Bone marrow (tissue), 2 donors: ENCODE measurements around the gene CEACAM3.

Experiments used
- DNase-seq, 2 donors: peaks; one replicate each; lab custom pipeline; 2025; lab: John Stamatoyannopoulos, UW

Gene CEACAM3

GRCh38 chr19:41844601-41845000, 48.2 kb downstream of the CEACAM3 start, which contains the start of gene LYPD4:
LYPD4 (minus strand) TSS chr19:41844683; CDS start chr19:41839285, 5,398 bp downstream.
- DNase-seq = no peak

DNA sequence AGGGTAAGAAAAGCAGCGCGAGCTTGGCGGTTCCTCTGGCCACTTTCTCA, 48.4 kb downstream of the CEACAM3 start, which contains the start of gene DMRTC2:
DMRTC2 (plus strand) TSS at position 42 of the 50 bp plus-strand sequence. CDS start 2,387 bp downstream, outside the sequence.
- no peak for DNase-seq

DNA sequence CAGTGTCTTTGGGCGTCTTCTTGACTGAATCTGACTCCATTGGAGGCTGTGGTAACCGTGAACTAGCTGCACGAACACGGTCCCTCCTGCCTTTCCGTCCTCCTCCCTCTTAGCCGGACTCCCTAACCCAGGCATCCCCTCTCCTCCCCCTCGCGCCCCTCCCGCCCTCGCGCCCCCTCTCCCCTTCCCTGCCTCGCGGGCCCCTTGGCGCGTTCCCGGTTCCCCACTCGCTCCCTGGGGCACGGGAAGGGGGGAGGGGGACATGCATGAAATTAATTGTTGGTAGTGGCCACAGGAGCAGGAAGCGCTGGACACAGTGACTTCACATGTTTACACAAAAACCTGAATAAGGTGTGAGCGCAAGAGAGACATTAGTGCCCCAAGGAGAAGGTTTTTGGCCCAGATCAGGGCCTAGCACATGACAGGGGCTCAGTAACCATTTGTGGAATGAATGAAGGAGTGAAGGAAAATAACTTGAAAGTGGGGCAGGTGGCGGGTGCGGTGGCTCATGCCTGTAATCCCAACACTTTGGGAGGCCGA, 48.7 kb downstream of the CEACAM3 start:
- no peak for DNase-seq

DNA sequence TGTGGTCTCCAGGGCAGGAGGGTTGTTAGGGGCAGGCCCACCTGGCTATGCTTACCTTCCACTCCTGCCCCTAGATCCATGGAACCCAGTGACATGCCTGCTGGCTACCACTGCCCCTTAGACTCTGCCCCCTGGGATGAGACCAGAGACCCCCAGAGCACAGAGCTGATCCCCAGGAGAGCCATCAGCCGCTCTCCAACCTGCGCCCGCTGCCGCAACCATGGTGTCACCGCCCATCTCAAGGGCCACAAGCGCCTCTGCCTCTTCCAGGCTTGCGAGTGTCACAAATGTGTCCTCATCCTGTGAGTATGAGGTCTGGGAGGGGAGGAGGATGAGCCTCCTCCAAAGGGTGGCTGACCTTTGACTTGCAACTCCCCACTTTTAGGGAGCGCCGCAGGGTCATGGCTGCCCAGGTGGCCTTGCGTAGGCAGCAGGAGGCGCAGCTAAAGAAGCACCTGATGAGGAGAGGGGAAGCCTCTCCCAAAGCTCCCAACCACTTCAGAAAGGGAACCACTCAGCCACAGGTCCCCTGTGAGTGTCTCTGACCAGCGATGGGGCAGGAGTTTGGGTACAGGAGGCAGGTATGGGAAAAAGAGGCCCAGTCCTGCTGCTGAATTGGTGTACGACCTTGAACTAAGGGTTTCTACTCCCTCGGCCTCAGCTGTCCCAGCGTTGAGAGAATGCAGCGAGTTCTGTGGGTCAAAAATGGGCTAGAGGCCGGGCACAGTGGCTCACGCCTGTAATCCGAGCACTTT, 51.1 kb downstream of the CEACAM3 start:
- DNase-seq = no peak

GRCh38 chr19:41848666-41849065, 52.3 kb downstream of the CEACAM3 start:
- no peak for DNase-seq

DNA sequence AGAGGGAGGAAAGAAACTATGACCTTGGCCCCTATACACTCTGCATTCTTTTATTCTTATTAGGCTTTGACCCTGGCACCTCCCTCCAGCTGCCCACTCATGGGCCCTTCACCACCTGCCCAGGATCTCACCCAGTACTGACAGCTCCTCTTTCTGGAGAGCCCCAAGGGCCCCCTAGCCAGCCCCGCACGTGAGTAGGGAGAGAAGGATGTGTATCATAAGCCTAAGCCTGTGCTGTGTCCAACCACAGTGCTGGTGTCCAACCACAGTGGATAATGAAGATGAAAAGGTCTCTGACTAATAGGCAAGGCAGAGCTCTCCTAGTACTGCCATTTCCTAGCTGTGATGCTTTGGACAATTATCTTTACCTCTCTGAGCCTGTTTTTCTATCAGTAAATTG, 52.7 kb downstream of the CEACAM3 start:
- DNase-seq = no peak

DNA sequence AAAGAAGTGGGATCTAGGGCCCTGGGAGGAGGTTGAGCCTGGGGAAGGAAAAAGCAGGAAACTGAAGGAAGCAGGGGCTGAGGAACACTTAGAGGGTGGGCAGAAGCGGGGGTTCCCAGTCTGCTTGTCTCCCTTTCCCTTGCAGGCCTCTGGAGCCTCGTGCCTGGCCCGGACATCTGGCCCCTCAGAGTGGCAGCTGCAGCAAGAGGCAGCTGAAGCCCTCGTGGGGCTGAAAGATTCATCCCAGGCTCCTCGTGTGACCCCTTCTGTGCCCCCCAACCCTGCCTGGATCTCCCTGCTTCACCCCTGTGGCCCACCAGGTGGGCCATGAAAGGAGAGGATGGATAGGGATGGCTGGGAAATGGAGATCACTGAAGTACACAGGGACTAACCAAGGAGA, 54.0 kb downstream of the CEACAM3 start:
- no peak for DNase-seq

DNA sequence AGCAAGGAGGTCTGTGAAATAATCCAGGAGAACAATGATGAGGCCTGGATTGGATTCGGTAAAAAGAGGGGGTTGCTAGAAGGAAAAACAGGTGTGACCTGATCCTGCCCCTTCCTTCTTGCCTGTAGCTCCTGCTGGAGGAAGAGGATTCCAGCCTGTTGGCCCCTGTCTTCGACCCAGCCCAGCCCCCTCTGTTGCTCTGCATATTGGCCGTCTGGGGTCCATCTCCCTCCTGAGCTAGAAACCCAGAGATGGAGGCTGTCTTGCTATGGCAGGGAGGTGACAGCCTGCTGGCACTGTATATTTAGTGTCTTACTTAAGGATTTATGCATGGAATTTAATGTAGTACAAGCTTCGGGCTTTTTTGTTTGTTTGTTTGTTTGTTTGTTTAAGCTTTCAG, 55.1 kb downstream of the CEACAM3 start:
- DNase-seq = no peak

DNA sequence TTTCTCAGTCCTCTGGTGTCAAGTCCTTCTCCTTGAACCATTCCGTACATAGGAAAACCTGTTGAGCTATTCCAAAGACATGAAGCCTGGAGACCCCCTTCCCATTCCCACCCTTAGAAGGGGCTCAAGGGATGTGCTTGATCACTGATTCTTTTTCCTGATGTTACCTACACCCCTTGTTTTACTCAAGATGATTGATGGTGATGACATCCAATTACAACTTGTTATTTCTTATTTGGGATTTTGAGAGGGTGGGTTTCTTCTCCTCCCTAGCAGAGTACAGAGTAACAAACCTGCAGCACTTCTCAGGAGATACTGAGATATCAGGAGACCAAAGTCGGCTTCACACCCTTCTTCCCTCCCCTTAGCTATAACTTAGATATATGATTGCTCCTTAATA, 57.0 kb downstream of the CEACAM3 start:
- no peak for DNase-seq

DNA sequence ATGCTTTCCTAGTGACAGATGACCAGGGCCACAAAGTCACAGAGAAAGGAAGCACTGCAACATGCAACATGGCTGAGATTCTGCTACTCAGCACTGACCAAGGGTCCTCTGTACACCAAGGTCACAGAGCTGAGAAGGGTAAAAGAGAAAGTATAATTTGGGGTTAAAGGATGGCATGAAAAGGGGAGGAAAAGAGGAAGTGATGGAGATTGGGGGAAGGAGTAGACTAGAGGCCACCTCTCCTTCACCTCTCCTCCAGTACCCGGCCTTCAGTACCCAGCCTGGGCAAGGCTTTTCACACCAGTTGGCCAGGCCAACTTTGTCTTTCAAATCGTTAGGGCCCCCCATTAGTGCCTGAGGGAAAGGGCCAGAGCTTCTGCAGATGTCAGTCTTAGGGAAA, 57.4 kb downstream of the CEACAM3 start:
- no peak for DNase-seq

- DNase-seq = no peak
Measured at GRCh38 chr19:41859213-41859617, 62.8 kb downstream of the CEACAM3 start.

DNA sequence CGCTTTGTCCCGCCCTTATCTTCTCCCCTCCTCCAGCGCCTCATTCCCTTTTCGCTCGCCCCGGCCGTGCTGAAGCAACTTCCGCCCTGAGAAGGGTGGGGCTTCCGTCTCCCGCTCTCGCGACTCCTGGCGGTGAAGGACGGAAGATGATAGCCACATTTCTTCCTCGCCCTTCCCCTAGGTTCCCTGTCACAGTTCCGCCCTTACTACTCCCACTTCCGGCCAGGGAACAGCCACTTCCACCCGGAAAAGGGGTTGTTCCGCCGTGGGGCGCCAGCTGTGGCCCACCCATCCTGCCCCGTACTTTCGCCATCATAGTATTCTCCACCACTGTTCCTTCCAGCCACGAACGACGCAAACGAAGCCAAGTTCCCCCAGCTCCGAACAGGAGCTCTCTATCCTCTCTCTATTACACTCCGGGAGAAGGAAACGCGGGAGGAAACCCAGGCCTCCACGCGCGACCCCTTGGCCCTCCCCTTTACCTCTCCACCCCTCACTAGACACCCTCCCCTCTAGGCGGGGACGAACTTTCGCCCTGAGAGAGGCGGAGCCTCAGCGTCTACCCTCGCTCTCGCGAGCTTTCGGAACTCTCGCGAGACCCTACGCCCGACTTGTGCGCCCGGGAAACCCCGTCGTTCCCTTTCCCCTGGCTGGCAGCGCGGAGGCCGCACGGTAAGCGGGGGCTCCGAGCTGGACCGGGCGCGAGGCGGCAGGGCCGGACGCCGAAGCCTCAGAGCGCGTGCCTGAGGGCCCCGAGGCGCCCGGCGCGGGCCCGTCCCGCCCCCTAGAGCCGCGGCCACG, 63.4 kb downstream of the CEACAM3 start, which contains the start of gene RPS19:
RPS19 (plus strand) TSS at position 638 of the 801 bp plus-strand sequence. CDS start 520 bp downstream, outside the sequence.
- peak; percentile 98 to 99 for DNase-seq

GRCh38 chr19:41860419-41861115, 64.2 kb downstream of the CEACAM3 start:
- DNase-seq = no peak
